Endothelial cell of umbilical vein (primary cell): ENCODE measurements around the gene CELF2. TPM values are rescaled to one million over a fixed set of nuclear protein-coding genes. Genes with fewer than 3 reads are reported as not detected.

Experiments used
- BruUV-seq: library from RNA; stranded (reverse); fragments of 400-500 nt; replicated peaks from 2 replicates; lab custom pipeline; 2021; lab: Mats Ljungman, UMichigan
- CTCF ChIA-PET: fragments of 300-600, 350-600 bp; sonication (Branson Sonifier 250); formaldehyde crosslinking; loops from one replicate; lab custom pipeline; 2021; ENCODE audit warnings: antibody characterized with exemption, inconsistent platforms; lab: Charles Lee
- POLR2A ChIA-PET: fragments of 300-600, 350-600 bp; sonication (Branson Sonifier 250); formaldehyde crosslinking; loops from one replicate; lab custom pipeline; 2021; ENCODE audit warnings: antibody characterized with exemption, inconsistent platforms; lab: Charles Lee
- DNase-seq: peaks from one replicate; pipeline ENCODE4 v3.0.0-alpha.2; 2011; ENCODE audit warnings: low read depth, low spot score
- FAIRE-seq: peaks from 2 replicates; lab custom pipeline; 2011; peaks lifted over from hg19 to GRCh38; lab: Jason Lieb, UNC
- H2AFZ ChIP-seq: 2 replicates; pipeline ENCODE4 v1.6.0; 2012; ENCODE audit warnings: low read depth, low read length, control low read depth, inconsistent platforms
- H3K27ac ChIP-seq: 2 replicates; pipeline ENCODE4 v1.5.1; 2011; ENCODE audit warnings: low read depth, mild to moderate bottlenecking, control low read depth, low read length, moderate library complexity; ENCODE audit not compliant: insufficient read depth
- H3K27me3 ChIP-seq, 2 experiments: 2 replicates each; pipeline versions ENCODE4 v1.6.0 to v1.6.1; 2011; ENCODE audit warnings: low read length in 2 of 2, mixed read lengths in 1 of 2; ENCODE audit not compliant: control insufficient read depth in 2 of 2, insufficient read depth in 2 of 2
- H3K36me3 ChIP-seq, 2 experiments: 2 replicates in 1 of 2; 3 replicates in 1 of 2; pipeline ENCODE4 v1.5.1; 2011; ENCODE audit warnings: low read length in 2 of 2, mild to moderate bottlenecking in 1 of 2, moderate library complexity in 1 of 2; ENCODE audit not compliant: control insufficient read depth in 2 of 2, insufficient read depth in 2 of 2; ENCODE audit errors: extremely low read depth in 1 of 2
- H3K4me1 ChIP-seq: 3 replicates; pipeline ENCODE4 v1.5.1; 2011; ENCODE audit warnings: mild to moderate bottlenecking, low read length; ENCODE audit not compliant: control insufficient read depth, insufficient read depth; ENCODE audit errors: extremely low read depth
- H3K4me2 ChIP-seq: 2 replicates; pipeline ENCODE4 v1.6.1; 2011; ENCODE audit warnings: low read length, control low read depth, mixed read lengths; ENCODE audit not compliant: insufficient read depth
- H3K4me3 ChIP-seq, 3 experiments: fragments of 200-600 bp in 1 of 3; sonication (generic), shearing (Covaris generic) in 1 of 3; replicated peaks in 1 of 3; 2 replicates each; pipeline ENCODE4 v1.5.1; 2011 to 2016; ENCODE audit warnings: control low read depth in 3 of 3, low read length in 3 of 3, mild to moderate bottlenecking in 2 of 3, inconsistent platforms in 1 of 3, low read depth in 1 of 3, moderate library complexity in 1 of 3; ENCODE audit not compliant: insufficient read depth in 1 of 3
- H3K79me2 ChIP-seq: 2 replicates; pipeline ENCODE4 v1.6.0; 2012; ENCODE audit warnings: low read length, inconsistent platforms; ENCODE audit not compliant: control insufficient read depth, insufficient read depth
- H3K9ac ChIP-seq: replicated peaks from 2 replicates; pipeline ENCODE3; 2011; ENCODE audit warnings: low read length, control low read depth; ENCODE audit not compliant: insufficient read depth; ENCODE audit errors: extremely low read depth
- H3K9me1 ChIP-seq: replicated peaks from 3 replicates; pipeline ENCODE4 v1.6.0; 2011; ENCODE audit warnings: mild to moderate bottlenecking, low read length; ENCODE audit not compliant: control insufficient read depth, insufficient read depth; ENCODE audit errors: extremely low read depth
- H3K9me3 ChIP-seq: replicated peaks from 2 replicates; pipeline ENCODE4 v1.5.1; 2012; ENCODE audit warnings: low read length, inconsistent platforms; ENCODE audit not compliant: control insufficient read depth, insufficient read depth
- H4K20me1 ChIP-seq: replicated peaks from 2 replicates; pipeline ENCODE3; 2011; ENCODE audit warnings: mild to moderate bottlenecking, low read length; ENCODE audit not compliant: control insufficient read depth, insufficient read depth; ENCODE audit errors: extremely low read depth
- CTCF ChIP-seq, 2 donors: IDR thresholded peaks; 1 replicate in 1 of 2; 2 replicates in 1 of 2; pipeline ENCODE4 v1.5.1; 2011; ENCODE audit warnings: low read length in 2 of 2, mild to moderate bottlenecking in 2 of 2, moderate library complexity in 2 of 2, control low read depth in 1 of 2, inconsistent platforms in 1 of 2, low read depth in 1 of 2; ENCODE audit not compliant: insufficient read depth in 1 of 2; ENCODE audit errors: extremely low read depth in 1 of 2
- EZH2 ChIP-seq: IDR thresholded peaks from 2 replicates; pipeline ENCODE4 v1.6.1; 2012; ENCODE audit warnings: borderline replicate concordance, low read depth, mild to moderate bottlenecking, moderate library complexity, low read length, inconsistent platforms; ENCODE audit not compliant: severe bottlenecking
- FOS ChIP-seq: IDR thresholded peaks from 2 replicates; pipeline ENCODE4 v1.6.1; 2011; ENCODE audit warnings: mild to moderate bottlenecking, low read length, moderate library complexity, borderline replicate concordance; ENCODE audit not compliant: insufficient read depth
- GATA2 ChIP-seq: IDR thresholded peaks from 2 replicates; pipeline ENCODE4 v1.7.0; 2011; ENCODE audit warnings: low read depth, mild to moderate bottlenecking, moderate library complexity, mixed read lengths, low read length; ENCODE audit not compliant: insufficient read length, insufficient read depth
- JUN ChIP-seq: IDR thresholded peaks from 2 replicates; pipeline ENCODE4 v1.6.1; 2011; ENCODE audit warnings: borderline replicate concordance, low read depth; ENCODE audit not compliant: insufficient read length, insufficient read depth
- MAX ChIP-seq: IDR thresholded peaks from 2 replicates; pipeline ENCODE4 v1.6.1; 2011; ENCODE audit not compliant: insufficient read depth, insufficient read length
- MYC ChIP-seq: IDR thresholded peaks from one replicate; pipeline ENCODE4 v1.6.1; 2011; ENCODE audit warnings: mild to moderate bottlenecking, low read depth, low read length
- POLR2A ChIP-seq: IDR thresholded peaks from 2 replicates; pipeline ENCODE4 v1.6.1; 2012; ENCODE audit warnings: low read depth, mild to moderate bottlenecking, control low read depth, low read length
- POLR2AphosphoS5 ChIP-seq: IDR thresholded peaks from 2 replicates; pipeline ENCODE4 v1.6.1; 2012; ENCODE audit warnings: low read depth, mild to moderate bottlenecking, control low read depth, low read length, moderate library complexity; ENCODE audit not compliant: insufficient read depth
- dilution Hi-C: fragments of 300-500 bp; cut with MboI; formaldehyde crosslinking; loops from one replicate; pipeline ENCODE4 v1.15.0; 2019; ENCODE audit warnings: low sequenced_read_pairs; ENCODE audit not compliant: extremely low pct_ligation_motif_present
- intact Hi-C: fragments of 100-400 bp; cut with micrococcal nuclease; formaldehyde crosslinking; loops from one replicate; pipeline ENCODE4 v1.10.0; 2022
- polyA plus RNA-seq, 4 experiments: library from polyadenylated mRNA; depleted of rRNA in 3 of 4; stranded (reverse) in 3 of 4; unstranded in 1 of 4; fragments of >200 nt; gene quantifications; 2 replicates each; pipeline versions ENCODE4 v1.2.1 to v1.2.3, GENCODE V29; 2011 to 2012; ENCODE audit warnings: missing spikeins in 1 of 4
- total RNA-seq: library from RNA; stranded (reverse); gene quantifications from 2 replicates; pipeline ENCODE4 v1.2.3, GENCODE V29; 2021

CELF2 gene
- total and polyA plus RNA-seq, 2 donors (not counting 3 experiments of a cell fraction or from before 2014, with no cell fraction given) = 21.6 to 42.6 TPM

- CTCF ChIA-PET = interaction anchor here (0.7 kb wide), 1 partner anchor 14 kb away, joined by 3 read pairs; no protein-coding TSS in a partner anchor
- Histone ChIP-seq H3K9ac (no peak overlapping the region), H3K9me1 (no peaks in the 10 kb centered on the region), H3K9me3 (no peaks in the 10 kb centered on the region), H3K36me3 (no peaks in the 10 kb centered on the region), H3K27me3 (no peaks in the 10 kb centered on the region), H3K4me3 (no peak overlapping the region), H2AFZ (no peak overlapping the region), H3K79me2 (peaks cover 2% of the 10 kb centered on the region), H3K27ac (no peak overlapping the region), H3K4me2 (no peak overlapping the region), H3K4me1 (peaks cover 9% of the 10 kb centered on the region), H4K20me1 (no peaks in the 10 kb centered on the region)
- dilution Hi-C loops = no loop called here
- POLR2A ChIA-PET = no interaction called here
- intact Hi-C loops = no loop called here
- TF ChIP-seq POLR2AphosphoS5 = no peak
- FAIRE-seq = no peak
- no peak for DNase-seq
- BruUV-seq = no TSS peak
Measured at GRCh38 chr10:11022213-11022612, 4.5 kb downstream of the CELF2 start.

GRCh38 chr10:11023009-11023953 is 5.6 kb downstream of the CELF2 start:
- Histone ChIP-seq H3K9me3 (no peaks in the 10 kb centered on the region), H3K4me3 (no peak overlapping the region), H3K9me1 (no peaks in the 10 kb centered on the region), H3K9ac (no peak overlapping the region), H4K20me1 (no peaks in the 10 kb centered on the region), H3K79me2 (peaks cover 2% of the 10 kb centered on the region), H3K36me3 (no peaks in the 10 kb centered on the region), H3K27ac (no peak overlapping the region), H3K4me1 (peaks cover 9% of the 10 kb centered on the region), H2AFZ (no peak overlapping the region), H3K4me2 (no peak overlapping the region), H3K27me3 (no peaks in the 10 kb centered on the region)
- intact Hi-C loops = no loop called here
- BruUV-seq = no TSS peak
- POLR2A ChIA-PET = no interaction called here
- no peak for TF ChIP-seq MYC
- TF ChIP-seq POLR2A = no peak
- no peak for TF ChIP-seq EZH2
- TF ChIP-seq GATA2 = no peak
- no peak for TF ChIP-seq JUN
- no peak for TF ChIP-seq MAX
- TF ChIP-seq POLR2AphosphoS5 = no peak
- TF ChIP-seq FOS = no peak
- TF ChIP-seq CTCF (IDR thresholded peaks at IDR 0.05; ENCODE audit: extremely low read depth in 1 of 2, insufficient read depth in 1 of 2, low read depth in 1 of 2, low read length in 2 of 2) = no peak
- CTCF ChIA-PET = interaction anchor here (2.6 kb wide), 1 partner anchor 12 kb away, joined by 19 read pairs; no protein-coding TSS in a partner anchor
- FAIRE-seq (no peak), DNase-seq (no peak)
- dilution Hi-C loops = no loop called here
